ENCODE measurements around the gene CD72. TPM values are rescaled to one million over a fixed set of nuclear protein-coding genes. Genes with fewer than 3 reads are reported as not detected.
"Not testable (repeated sequence)": the region's sequence is repeated elsewhere in the genome, so short reads cannot be mapped to it uniquely, and the experiment has no call there.

The CD72 gene
- total RNA-seq, 1 donor from 2014 or later = 0.79 TPM

- TF ChIP-seq, protein P1, sequence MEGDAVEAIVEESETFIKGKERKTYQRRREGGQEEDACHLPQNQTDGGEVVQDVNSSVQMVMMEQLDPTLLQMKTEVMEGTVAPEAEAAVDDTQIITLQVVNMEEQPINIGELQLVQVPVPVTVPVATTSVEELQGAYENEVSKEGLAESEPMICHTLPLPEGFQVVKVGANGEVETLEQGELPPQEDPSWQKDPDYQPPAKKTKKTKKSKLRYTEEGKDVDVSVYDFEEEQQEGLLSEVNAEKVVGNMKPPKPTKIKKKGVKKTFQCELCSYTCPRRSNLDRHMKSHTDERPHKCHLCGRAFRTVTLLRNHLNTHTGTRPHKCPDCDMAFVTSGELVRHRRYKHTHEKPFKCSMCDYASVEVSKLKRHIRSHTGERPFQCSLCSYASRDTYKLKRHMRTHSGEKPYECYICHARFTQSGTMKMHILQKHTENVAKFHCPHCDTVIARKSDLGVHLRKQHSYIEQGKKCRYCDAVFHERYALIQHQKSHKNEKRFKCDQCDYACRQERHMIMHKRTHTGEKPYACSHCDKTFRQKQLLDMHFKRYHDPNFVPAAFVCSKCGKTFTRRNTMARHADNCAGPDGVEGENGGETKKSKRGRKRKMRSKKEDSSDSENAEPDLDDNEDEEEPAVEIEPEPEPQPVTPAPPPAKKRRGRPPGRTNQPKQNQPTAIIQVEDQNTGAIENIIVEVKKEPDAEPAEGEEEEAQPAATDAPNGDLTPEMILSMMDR (IDR thresholded peaks at IDR 0.05; ENCODE audit: insufficient read depth, low read length, severe bottlenecking) = no peak
- Histone ChIP-seq H3K36me3 (ENCODE audit: control insufficient read depth, insufficient read depth, low read length) (peaks cover 4% of the 10 kb centered on the region), H3K4me3 (ENCODE audit: low read depth, low read length) (peak overlapping the region; percentile 48), H3K27me3 (ENCODE audit: control insufficient read depth, insufficient read depth, low read length) (no peaks in the 10 kb centered on the region)
- DNase-seq (ENCODE audit: low read depth) (peak; percentile 50), FAIRE-seq (no peak)
These were observed 14.7 kb downstream of the CD72 start for GRCh38 chr9:35603506-35603985.

GRCh38 chr9:35599763-35600604, 18.2 kb downstream of the CD72 start:
- Histone ChIP-seq H3K27me3 (ENCODE audit: control insufficient read depth, insufficient read depth, low read length) (no peaks in the 10 kb centered on the region), H3K36me3 (ENCODE audit: control insufficient read depth, insufficient read depth, low read length) (no peaks in the 10 kb centered on the region), H3K4me3 (ENCODE audit: low read depth, low read length) (no peak overlapping the region)
- no peak for FAIRE-seq
- DNase-seq (ENCODE audit: low read depth) = no peak
- TF ChIP-seq, protein P1 (IDR thresholded peaks at IDR 0.05; ENCODE audit: insufficient read depth, low read length, severe bottlenecking) = peak; percentile 1

GRCh38 chr9:35598866-35599590, 19.2 kb downstream of the CD72 start:
- TF ChIP-seq, protein P1 (IDR thresholded peaks at IDR 0.05; ENCODE audit: insufficient read depth, low read length, severe bottlenecking) = no peak
- Histone ChIP-seq H3K27me3 (ENCODE audit: control insufficient read depth, insufficient read depth, low read length) (no peaks in the 10 kb centered on the region), H3K36me3 (ENCODE audit: control insufficient read depth, insufficient read depth, low read length) (no peaks in the 10 kb centered on the region), H3K4me3 (ENCODE audit: low read depth, low read length) (no peak overlapping the region)
- DNase-seq (ENCODE audit: low read depth) (no peak), FAIRE-seq (no peak)

- H3K36me3 ChIP-seq (ENCODE audit: control insufficient read depth, insufficient read depth, low read length); H3K27me3 ChIP-seq (ENCODE audit: control insufficient read depth, insufficient read depth, low read length); FAIRE-seq; DNase-seq (ENCODE audit: low read depth); H3K4me3 ChIP-seq (ENCODE audit: low read depth, low read length): not testable (repeated sequence)
These were observed 21.3 kb downstream of the CD72 start for GRCh38 chr9:35596907-35597306.

GRCh38 chr9:35594471-35594870, 23.7 kb downstream of the CD72 start:
- Histone ChIP-seq H3K27me3 (ENCODE audit: control insufficient read depth, insufficient read depth, low read length) (no peaks in the 10 kb centered on the region), H3K4me3 (ENCODE audit: low read depth, low read length) (no peak overlapping the region), H3K36me3 (ENCODE audit: control insufficient read depth, insufficient read depth, low read length) (no peaks in the 10 kb centered on the region)
- TF ChIP-seq, protein P1 (IDR thresholded peaks at IDR 0.05; ENCODE audit: insufficient read depth, low read length, severe bottlenecking) = no peak
- DNase-seq (ENCODE audit: low read depth) (no peak), FAIRE-seq (no peak)

- Histone ChIP-seq H3K27me3 (ENCODE audit: control insufficient read depth, insufficient read depth, low read length) (no peaks in the 10 kb centered on the region), H3K4me3 (ENCODE audit: low read depth, low read length) (no peak overlapping the region), H3K36me3 (ENCODE audit: control insufficient read depth, insufficient read depth, low read length) (no peaks in the 10 kb centered on the region)
- DNase-seq (ENCODE audit: low read depth) (no peak), FAIRE-seq (no peak)
- TF ChIP-seq, protein P1 (IDR thresholded peaks at IDR 0.05; ENCODE audit: insufficient read depth, low read length, severe bottlenecking) = no peak
These were observed 24.6 kb downstream of the CD72 start for GRCh38 chr9:35593581-35593980.

- FAIRE-seq; H3K27me3 ChIP-seq (ENCODE audit: control insufficient read depth, insufficient read depth, low read length); DNase-seq (ENCODE audit: low read depth); H3K36me3 ChIP-seq (ENCODE audit: control insufficient read depth, insufficient read depth, low read length); H3K4me3 ChIP-seq (ENCODE audit: low read depth, low read length): not testable (repeated sequence)
These were observed 29.7 kb downstream of the CD72 start for GRCh38 chr9:35588506-35588905.

DNA sequence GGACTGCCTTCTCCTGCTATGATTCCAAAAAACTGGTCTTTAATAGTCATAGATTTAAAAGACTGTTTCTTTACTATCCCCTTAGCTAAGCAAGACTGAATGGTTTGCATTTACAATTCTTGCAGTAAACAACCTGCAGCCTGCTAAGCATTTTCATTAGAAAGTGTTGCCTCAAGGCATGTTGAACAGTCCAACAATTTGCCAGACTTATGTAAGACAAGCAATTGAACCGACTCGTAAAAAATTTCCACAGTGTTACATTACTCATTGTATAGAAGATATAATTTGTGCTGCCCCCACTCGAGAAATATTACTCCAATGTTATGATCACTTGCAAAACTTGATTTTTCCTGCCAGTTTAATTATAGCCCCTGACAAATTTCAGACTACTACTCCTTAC, 33.5 kb downstream of the CD72 start:
- not testable (repeated sequence) for H3K36me3 ChIP-seq (ENCODE audit: control insufficient read depth, insufficient read depth, low read length); DNase-seq (ENCODE audit: low read depth); FAIRE-seq; H3K4me3 ChIP-seq (ENCODE audit: low read depth, low read length); H3K27me3 ChIP-seq (ENCODE audit: control insufficient read depth, insufficient read depth, low read length)

- not testable (repeated sequence) for H3K4me3 ChIP-seq (ENCODE audit: low read depth, low read length); DNase-seq (ENCODE audit: low read depth); H3K27me3 ChIP-seq (ENCODE audit: control insufficient read depth, insufficient read depth, low read length); H3K36me3 ChIP-seq (ENCODE audit: control insufficient read depth, insufficient read depth, low read length); FAIRE-seq
These were observed 34.7 kb downstream of the CD72 start for GRCh38 chr9:35583521-35583920.

Measured in bronchial epithelial cell (primary cell).